Astrocyte (in vitro differentiated cells and primary cell): ENCODE measurements around the gene GLB1L3. TPM values are rescaled to one million over a fixed set of nuclear protein-coding genes. Genes with fewer than 3 reads are reported as not detected.

Experiments used
- DNase-seq: peaks from one replicate; pipeline ENCODE4 v3.0.0-alpha.2; 2010; ENCODE audit warnings: low read depth
- FAIRE-seq: peaks from 2 replicates; lab custom pipeline; 2011; peaks lifted over from hg19 to GRCh38; lab: Jason Lieb, UNC
- H2AFZ ChIP-seq: 2 replicates; pipeline ENCODE4 v1.6.0; 2012; ENCODE audit warnings: low read depth, low read length, inconsistent platforms
- H3K27ac ChIP-seq: 2 replicates; pipeline ENCODE4 v1.5.1; 2011; ENCODE audit warnings: low read depth, low read length, inconsistent platforms
- H3K27me3 ChIP-seq: 2 replicates; pipeline ENCODE4 v1.6.0; 2011; ENCODE audit warnings: low read length, inconsistent platforms; ENCODE audit not compliant: insufficient read depth
- H3K36me3 ChIP-seq: 2 replicates; pipeline ENCODE4 v1.5.1; 2011; ENCODE audit warnings: low read length, inconsistent platforms; ENCODE audit not compliant: insufficient read depth
- H3K4me1 ChIP-seq: 2 replicates; pipeline ENCODE4 v1.5.1; 2011; ENCODE audit warnings: low read length, inconsistent platforms; ENCODE audit not compliant: insufficient read depth
- H3K4me2 ChIP-seq: 2 replicates; pipeline ENCODE4 v1.6.0; 2012; ENCODE audit warnings: low read length, inconsistent platforms
- H3K4me3 ChIP-seq: 2 replicates; pipeline ENCODE4 v1.5.1; 2011; ENCODE audit warnings: low read depth, mild to moderate bottlenecking, low read length, inconsistent platforms; ENCODE audit not compliant: insufficient read depth
- H3K79me2 ChIP-seq: 2 replicates; pipeline ENCODE4 v1.6.0; 2012; ENCODE audit warnings: mild to moderate bottlenecking, low read length, inconsistent platforms; ENCODE audit not compliant: insufficient read depth
- H3K9ac ChIP-seq: 2 replicates; pipeline ENCODE4 v1.6.0; 2012; ENCODE audit warnings: mild to moderate bottlenecking, low read length, inconsistent platforms
- H3K9me3 ChIP-seq: 2 replicates; pipeline ENCODE4 v1.5.1; 2012; ENCODE audit warnings: low read depth, mild to moderate bottlenecking, low read length, inconsistent platforms; ENCODE audit not compliant: insufficient read depth
- H4K20me1 ChIP-seq: 2 replicates; pipeline ENCODE4 v1.6.0; 2012; ENCODE audit warnings: low read length, inconsistent platforms; ENCODE audit not compliant: insufficient read depth
- H3K27ac Mint-ChIP-seq: one replicate; pipeline ENCODE4 v1.8.0; 2021; ENCODE audit warnings: mild to moderate bottlenecking, mixed read lengths; ENCODE audit not compliant: unreplicated experiment
- H3K27me3 Mint-ChIP-seq: one replicate; pipeline ENCODE4 v1.8.0; 2021; ENCODE audit warnings: low read depth, mixed read lengths; ENCODE audit not compliant: unreplicated experiment
- H3K36me3 Mint-ChIP-seq: one replicate; pipeline ENCODE4 v1.8.0; 2021; ENCODE audit warnings: low read depth, mixed read lengths; ENCODE audit not compliant: unreplicated experiment
- H3K4me1 Mint-ChIP-seq: one replicate; pipeline ENCODE4 v1.8.0; 2021; ENCODE audit warnings: low read depth, mixed read lengths; ENCODE audit not compliant: unreplicated experiment
- H3K4me3 Mint-ChIP-seq: one replicate; pipeline ENCODE4 v1.8.0; 2021; ENCODE audit warnings: mild to moderate bottlenecking, moderate library complexity, mixed read lengths; ENCODE audit not compliant: unreplicated experiment
- H3K9me3 Mint-ChIP-seq: one replicate; pipeline ENCODE4 v1.8.0; 2021; ENCODE audit warnings: mild to moderate bottlenecking, mixed read lengths; ENCODE audit not compliant: unreplicated experiment
- CTCF ChIP-seq: IDR thresholded peaks from 2 replicates; pipeline ENCODE4 v1.5.1; 2011; ENCODE audit warnings: low read depth, mild to moderate bottlenecking, inconsistent platforms, low read length, moderate library complexity; ENCODE audit not compliant: insufficient read depth
- EZH2 ChIP-seq: IDR thresholded peaks from 2 replicates; pipeline ENCODE4 v1.6.1; 2012; ENCODE audit warnings: mild to moderate bottlenecking, low read length, inconsistent platforms; ENCODE audit not compliant: insufficient read depth
- total RNA-seq: library from RNA; stranded (reverse); gene quantifications from 2 replicates; pipeline ENCODE4 v1.2.1, GENCODE V29; 2021

The GLB1L3 gene
- total RNA-seq, 1 donor from 2014 or later: 0.20 TPM

GRCh38 chr11:134229126-134229790 is 46.9 kb upstream of the GLB1L3 start:
- Histone ChIP-seq H3K4me1 (peaks cover 19% of the 10 kb centered on the region), H3K9me3 (no peaks in the 10 kb centered on the region), H3K27ac (no peak overlapping the region), H3K4me3 (no peak overlapping the region), H3K9ac (no peak overlapping the region), H3K79me2 (peaks cover 83% of the 10 kb centered on the region), H3K36me3 (peaks cover 5% of the 10 kb centered on the region), H2AFZ (no peak overlapping the region), H4K20me1 (peaks cover 88% of the 10 kb centered on the region), H3K4me2 (no peak overlapping the region), H3K27me3 (no peaks in the 10 kb centered on the region)
- H3K4me3 Mint-ChIP-seq: no peak overlapping the region
- no peak for DNase-seq
- H3K36me3 Mint-ChIP-seq: peaks cover 4% of the 10 kb centered on the region
- no peak overlapping the region for H3K27ac Mint-ChIP-seq
- peaks cover 28% of the 10 kb centered on the region for H3K4me1 Mint-ChIP-seq
- no peak for FAIRE-seq
- no peaks in the 10 kb centered on the region for H3K27me3 Mint-ChIP-seq
- no peak for TF ChIP-seq CTCF
- TF ChIP-seq EZH2: no peak
- H3K9me3 Mint-ChIP-seq: no peaks in the 10 kb centered on the region

- FAIRE-seq: no peak
- Histone ChIP-seq H3K4me2 (no peak overlapping the region), H4K20me1 (peaks cover 92% of the 10 kb centered on the region), H3K9ac (no peak overlapping the region), H3K27ac (no peak overlapping the region), H3K27me3 (no peaks in the 10 kb centered on the region), H3K4me1 (peaks cover 18% of the 10 kb centered on the region), H3K9me3 (no peaks in the 10 kb centered on the region), H2AFZ (no peak overlapping the region), H3K79me2 (peaks cover 83% of the 10 kb centered on the region), H3K36me3 (peaks cover 8% of the 10 kb centered on the region), H3K4me3 (no peak overlapping the region)
- no peaks in the 10 kb centered on the region for H3K9me3 Mint-ChIP-seq
- no peak overlapping the region for H3K27ac Mint-ChIP-seq
- H3K36me3 Mint-ChIP-seq: peaks cover 5% of the 10 kb centered on the region
- H3K4me1 Mint-ChIP-seq: peaks cover 28% of the 10 kb centered on the region
- TF ChIP-seq EZH2: no peak
- TF ChIP-seq CTCF: no peak
- H3K27me3 Mint-ChIP-seq: no peaks in the 10 kb centered on the region
- DNase-seq: no peak
- H3K4me3 Mint-ChIP-seq: no peak overlapping the region
These were observed 45.8 kb upstream of the GLB1L3 start for GRCh38 chr11:134230339-134230738.

- no peak overlapping the region for H3K4me3 Mint-ChIP-seq
- Histone ChIP-seq H3K27me3 (no peaks in the 10 kb centered on the region), H3K79me2 (peaks cover 65% of the 10 kb centered on the region), H3K36me3 (peaks cover 8% of the 10 kb centered on the region), H4K20me1 (peaks cover 74% of the 10 kb centered on the region), H3K9me3 (no peaks in the 10 kb centered on the region), H3K4me2 (no peak overlapping the region), H3K4me3 (no peak overlapping the region), H3K4me1 (peaks cover 4% of the 10 kb centered on the region), H2AFZ (no peak overlapping the region), H3K9ac (no peak overlapping the region), H3K27ac (no peak overlapping the region)
- no peak for FAIRE-seq
- H3K36me3 Mint-ChIP-seq: peaks cover 5% of the 10 kb centered on the region
- H3K27ac Mint-ChIP-seq: no peak overlapping the region
- TF ChIP-seq CTCF: no peak
- TF ChIP-seq EZH2: no peak
- DNase-seq: no peak
- H3K4me1 Mint-ChIP-seq: peaks cover 22% of the 10 kb centered on the region
- no peaks in the 10 kb centered on the region for H3K9me3 Mint-ChIP-seq
- no peaks in the 10 kb centered on the region for H3K27me3 Mint-ChIP-seq
These were observed 44.1 kb upstream of the GLB1L3 start for GRCh38 chr11:134231958-134232659.
